K562 (cell line): ENCODE results near the gene PRDM12. TPM values are rescaled to one million over a fixed set of nuclear protein-coding genes. Genes with fewer than 3 reads are reported as not detected.

ENCODE experiments used
- ATAC-seq: fragments of 200-7000 bp; cut with Tn5 transposase; 3 replicates; pipeline ENCODE4 v1.9.1; 2020; ENCODE audit warnings: moderate library complexity
- BruUV-seq: library from RNA; stranded (reverse); fragments of 400-500 nt; replicated peaks from 2 replicates; lab custom pipeline; 2021; lab: Mats Ljungman, UMichigan
- CTCF ChIA-PET: fragments of 300-600 bp; formaldehyde crosslinking; extraction: SDS; loops from one replicate; lab custom pipeline; 2021; ENCODE audit warnings: low intra/inter-chr PET ratio; lab: Yijun Ruan, JAX
- POLR2A ChIA-PET: fragments of 300-600, 350-650 bp; sonication (Branson Sonifier 250); formaldehyde crosslinking; extraction: SDS; loops from one replicate; lab custom pipeline; 2021; ENCODE audit warnings: antibody characterized with exemption, inconsistent platforms; lab: Yijun Ruan, JAX
- DNase-seq, 4 experiments: peaks; one replicate each; pipeline versions ENCODE4 v3.0.0 to v3.0.0-alpha.2; 2011 to 2018; ENCODE audit warnings: low spot score in 3 of 4, mixed read lengths in 3 of 4; ENCODE audit errors: extremely low read depth in 1 of 4
- FAIRE-seq: peaks from 2 replicates; lab custom pipeline; 2011; peaks lifted over from hg19 to GRCh38; lab: Jason Lieb, UNC
- H2AFZ ChIP-seq: 2 replicates; pipeline ENCODE4 v1.6.0; 2011; ENCODE audit warnings: low read depth, low read length, control low read depth, inconsistent platforms
- H3K27ac ChIP-seq: fragments of 200-600 bp; 3 replicates; pipeline ENCODE4 v1.8.0; 2011; ENCODE audit warnings: low read depth, mild to moderate bottlenecking, control low read depth, inconsistent platforms, low read length, moderate library complexity, mixed read lengths; ENCODE audit errors: extremely low read depth
- H3K27me3 ChIP-seq, 2 experiments: fragments of 300-600 bp in 1 of 2; 2 replicates in 1 of 2; 3 replicates in 1 of 2; pipeline versions ENCODE4 v1.6.0 to v1.8.0; 2011; ENCODE audit warnings: inconsistent platforms in 2 of 2, low read length in 2 of 2, mild to moderate bottlenecking in 1 of 2, mixed read lengths in 1 of 2, moderate library complexity in 1 of 2; ENCODE audit not compliant: control insufficient read depth in 2 of 2, insufficient read depth in 2 of 2
- H3K36me3 ChIP-seq: fragments of 300-600 bp; 3 replicates; pipeline ENCODE4 v1.8.0; 2011; ENCODE audit warnings: mild to moderate bottlenecking, low read length, inconsistent platforms; ENCODE audit not compliant: control insufficient read depth, insufficient read depth
- H3K4me1 ChIP-seq, 2 experiments: fragments of 200-600 bp in 1 of 2; replicated peaks in 1 of 2; 2 replicates in 1 of 2; 3 replicates in 1 of 2; pipeline versions ENCODE4 v1.5.1 to v1.8.0; 2011; ENCODE audit warnings: inconsistent platforms in 2 of 2, low read length in 2 of 2, mild to moderate bottlenecking in 1 of 2, mixed read lengths in 1 of 2, moderate library complexity in 1 of 2; ENCODE audit not compliant: control insufficient read depth in 2 of 2, insufficient read depth in 2 of 2
- H3K4me2 ChIP-seq: 2 replicates; pipeline ENCODE4 v1.6.1; 2011; ENCODE audit warnings: low read length, control low read depth, inconsistent platforms, mixed read lengths; ENCODE audit not compliant: insufficient read depth
- H3K4me3 ChIP-seq: fragments of 200-600 bp; sonication (generic), shearing (Covaris generic); 2 replicates; pipeline ENCODE4 v1.5.1; 2016; ENCODE audit warnings: control low read depth, inconsistent platforms
- H3K79me2 ChIP-seq: fragments of 200-600 bp; 3 replicates; pipeline ENCODE4 v1.8.0; 2011; ENCODE audit warnings: low read length, inconsistent platforms; ENCODE audit not compliant: control insufficient read depth, insufficient read depth
- H3K9ac ChIP-seq, 2 experiments: 2 replicates each; pipeline versions ENCODE4 v1.6.0 to v1.6.1; 2011; ENCODE audit warnings: low read depth in 2 of 2, low read length in 2 of 2, control low read depth in 1 of 2, inconsistent platforms in 1 of 2, mild to moderate bottlenecking in 1 of 2, mixed read lengths in 1 of 2; ENCODE audit not compliant: insufficient read depth in 1 of 2
- H3K9me1 ChIP-seq: one replicate; pipeline ENCODE4 v1.6.0; 2011; ENCODE audit warnings: inconsistent platforms, mild to moderate bottlenecking, low read length, moderate library complexity; ENCODE audit not compliant: control insufficient read depth, insufficient read depth
- H3K9me3 ChIP-seq: replicated peaks from 2 replicates; pipeline ENCODE4 v1.5.1; 2011; ENCODE audit warnings: low read depth, low read length, inconsistent platforms; ENCODE audit not compliant: control insufficient read depth, insufficient read depth
- H4K20me1 ChIP-seq: replicated peaks from 2 replicates; pipeline ENCODE4 v1.6.1; 2011; ENCODE audit warnings: low read length, inconsistent platforms, mixed read lengths; ENCODE audit not compliant: control insufficient read depth, insufficient read depth
- NCOA2 ChIP-seq, 2 experiments: fragments of 450-650 bp; IDR thresholded peaks; 2 replicates each; pipeline ENCODE4 v1.6.1; 2018; ENCODE audit warnings: mild to moderate bottlenecking in 2 of 2, moderate library complexity in 1 of 2; ENCODE audit not compliant: partially characterized antibody in 2 of 2
- ZNF324 ChIP-seq: fragments of 250-450 bp; sonication (Bioruptor Pico); IDR thresholded peaks from 2 replicates; pipeline ENCODE4 v1.4.0; 2020; ENCODE audit warnings: mild to moderate bottlenecking
- ZNF408 ChIP-seq: fragments of 250-450 bp; sonication (Bioruptor Pico); IDR thresholded peaks from 2 replicates; pipeline ENCODE4 v1.4.0; 2020; ENCODE audit warnings: low read depth, mild to moderate bottlenecking, moderate library complexity
- WGBS: fragments of 100-300 bp; shearing (Covaris generic); methylation state at CpG from one replicate; pipeline ENCODE4 v1.1.6; 2016; ENCODE audit warnings: low coverage, mixed read lengths; ENCODE audit not compliant: insufficient coverage; ENCODE audit errors: missing lambda C conversion rate; 5-methylcytosine and 5-hydroxymethylcytosine counted together
- in situ Hi-C: fragments of 300-500 bp; cut with MboI; formaldehyde crosslinking; loops from 4 replicates; pipeline ENCODE4 v1.15.0; 2018; ENCODE audit warnings: inconsistent platforms, mixed read lengths
- intact Hi-C: fragments of 100-400 bp; cut with micrococcal nuclease; formaldehyde crosslinking; loops from 2 replicates; pipeline ENCODE4 v1.14.2; 2022
- polyA plus RNA-seq, 8 experiments: library from polyadenylated mRNA; depleted of rRNA in 4 of 8; stranded (reverse) in 5 of 8; unstranded in 3 of 8; fragments of >200 nt; fragmentation: Nextera tagmentation in 2 of 8; fragmentation: Illumina TruSeq in 1 of 8; extraction: Ambion mirVana in 2 of 8; extraction: Trizol in 1 of 8; gene quantifications; 2 replicates each; pipeline versions ENCODE4 v1.2.1 to v1.2.3, GENCODE V29; 2011 to 2014; ENCODE audit warnings: inconsistent platforms in 1 of 8, missing spikeins in 1 of 8
- total RNA-seq, 7 experiments: library from RNA; depleted of rRNA in 6 of 7; stranded (reverse); fragments of >200 nt in 6 of 7; fragmentation: Illumina TruSeq in 2 of 7; extraction: Trizol in 2 of 7; gene quantifications; 2 replicates each; pipeline versions ENCODE4 v1.2.1 to v1.2.3, GENCODE V29; 2011 to 2021; ENCODE audit warnings: low replicate concordance in 1 of 7
- TF ChIP-seq, protein P1 (sequence below): sonication (generic); formaldehyde crosslinking; IDR thresholded peaks from 2 replicates; pipeline ENCODE4 v1.8.0; 2022; ENCODE audit warnings: missing genetic modification reagents, mild to moderate bottlenecking, moderate library complexity, borderline replicate concordance

The PRDM12 gene
- total and polyA plus RNA-seq, 9 of the 15 experiments (the other 6 are each of a cell fraction or from before 2014, with no cell fraction given): 0.04 to 0.22 (median 0.07) TPM; not detected in 3

DNA sequence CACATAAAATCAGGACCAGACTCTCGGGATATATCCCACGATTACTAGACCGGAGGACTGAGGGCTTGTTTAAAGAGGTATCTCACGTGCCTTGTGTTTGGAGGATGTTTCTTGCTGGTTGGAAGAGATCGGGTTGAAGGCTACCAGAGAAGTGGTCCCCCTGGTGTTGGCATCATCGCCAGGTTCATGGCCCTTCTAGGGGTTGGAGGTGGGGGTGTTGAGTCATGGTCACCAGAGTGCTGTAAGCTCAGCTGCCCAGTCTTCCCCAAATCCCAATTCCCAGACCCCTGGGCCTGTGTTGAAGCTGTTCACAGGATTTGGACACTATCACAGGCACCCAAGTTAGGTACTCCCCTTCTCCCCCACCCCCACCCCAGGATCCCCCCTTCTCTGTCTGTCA, 29.1 kb upstream of the PRDM12 start:
- H3K27me3 ChIP-seq: no peaks in the 10 kb centered on the region
- CTCF ChIA-PET: no interaction called here
- no peak overlapping the region for H3K27ac ChIP-seq
- H3K9ac ChIP-seq: no peak overlapping the region
- no peak for ATAC-seq
- no peaks in the 10 kb centered on the region for H3K79me2 ChIP-seq
- 94% methylated on average over 6 of the region's 6 CpGs for WGBS
- H3K9me3 ChIP-seq: no peaks in the 10 kb centered on the region
- H3K4me3 ChIP-seq: no peak overlapping the region
- TF ChIP-seq ZNF324 (CRISPR knock-in tag) (no peak), ZNF408 (CRISPR knock-in tag) (no peak), NCOA2 (IDR thresholded peaks at IDR 0.05; ENCODE audit: partially characterized antibody in 2 of 2) (no peak)
- TF ChIP-seq, protein P1, sequence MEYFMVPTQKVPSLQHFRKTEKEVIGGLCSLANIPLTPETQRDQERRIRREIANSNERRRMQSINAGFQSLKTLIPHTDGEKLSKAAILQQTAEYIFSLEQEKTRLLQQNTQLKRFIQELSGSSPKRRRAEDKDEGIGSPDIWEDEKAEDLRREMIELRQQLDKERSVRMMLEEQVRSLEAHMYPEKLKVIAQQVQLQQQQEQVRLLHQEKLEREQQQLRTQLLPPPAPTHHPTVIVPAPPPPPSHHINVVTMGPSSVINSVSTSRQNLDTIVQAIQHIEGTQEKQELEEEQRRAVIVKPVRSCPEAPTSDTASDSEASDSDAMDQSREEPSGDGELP (CRISPR knock-in tag): no peak
- TF ChIP-seq, all 486 proteins: peak for 0
- Histone ChIP-seq H3K36me3 (peaks cover 70% of the 10 kb centered on the region; the same call in 2 of the 3 replicates), H3K4me1 (peaks cover 0 to 11% of the 10 kb centered on the region in 2 experiments; a peak in 1 of 5 replicates), H3K9me1 (peaks cover 4% of the 10 kb centered on the region), H2AFZ (no peak overlapping the region), H4K20me1 (no peaks in the 10 kb centered on the region), H3K4me2 (no peak overlapping the region)
- POLR2A ChIA-PET: interaction anchor here (1.1 kb wide), 1 partner anchor 170 kb away, joined by 3 read pairs; no protein-coding TSS in a partner anchor
- in situ Hi-C loops (no loop called here), intact Hi-C loops (no loop called here)
- no TSS peak for BruUV-seq
- no peak for FAIRE-seq
- DNase-seq: no peak
